CD4-positive, alpha-beta T cell treated with Interleukin-2 at 100 ng/mL for 4 hours (primary cell): ENCODE measurements around the gene BRCA2.
A peak's percentile ranks its signal among the peaks of the same experiment; 100 is the strongest.

Experiments used
- DNase-seq: peaks from one replicate; pipeline ENCODE4 v3.0.0-alpha.2; 2020; ENCODE audit warnings: low spot score

The BRCA2 gene

DNA sequence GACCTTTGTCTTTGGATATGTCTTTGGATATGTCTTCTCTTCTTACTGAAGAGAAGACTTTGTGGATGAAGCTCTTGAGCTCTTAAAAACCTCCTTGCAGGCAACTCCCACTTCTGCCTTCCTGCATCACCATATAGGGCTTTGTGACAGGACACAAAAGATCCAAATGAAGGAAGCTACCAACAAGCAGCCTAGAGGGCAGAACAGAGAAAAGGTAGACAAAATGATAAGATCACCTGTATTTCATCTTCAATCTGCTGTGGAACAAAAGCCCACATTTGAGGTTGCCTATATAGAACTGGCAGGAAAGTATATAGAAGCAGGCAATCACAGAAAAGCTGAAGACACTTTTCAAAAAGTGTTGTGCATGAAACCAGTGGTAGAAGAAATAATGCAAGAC lies 70.1 kb downstream of the BRCA2 start:
- DNase-seq: no peak

DNA sequence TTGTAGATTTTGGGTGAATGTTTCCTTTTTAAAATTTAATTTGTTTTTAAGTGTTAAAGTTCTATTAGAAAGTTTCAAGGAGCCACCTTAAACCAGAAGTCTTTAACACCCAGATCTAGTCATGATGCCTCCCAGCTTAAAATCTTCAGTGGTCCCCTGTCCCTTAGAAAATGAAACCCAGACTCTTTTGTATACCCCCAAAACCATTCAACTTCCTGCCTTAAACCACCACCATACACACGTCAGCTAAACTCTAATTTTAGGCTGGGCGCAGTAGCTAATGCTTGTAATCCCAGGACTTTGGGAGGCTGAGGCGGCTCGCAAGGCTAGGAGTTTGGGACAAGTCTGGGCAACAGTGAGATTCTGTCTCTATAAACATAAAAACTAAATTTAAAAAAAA lies 74.7 kb downstream of the BRCA2 start:
- peak; percentile 21 for DNase-seq

DNA sequence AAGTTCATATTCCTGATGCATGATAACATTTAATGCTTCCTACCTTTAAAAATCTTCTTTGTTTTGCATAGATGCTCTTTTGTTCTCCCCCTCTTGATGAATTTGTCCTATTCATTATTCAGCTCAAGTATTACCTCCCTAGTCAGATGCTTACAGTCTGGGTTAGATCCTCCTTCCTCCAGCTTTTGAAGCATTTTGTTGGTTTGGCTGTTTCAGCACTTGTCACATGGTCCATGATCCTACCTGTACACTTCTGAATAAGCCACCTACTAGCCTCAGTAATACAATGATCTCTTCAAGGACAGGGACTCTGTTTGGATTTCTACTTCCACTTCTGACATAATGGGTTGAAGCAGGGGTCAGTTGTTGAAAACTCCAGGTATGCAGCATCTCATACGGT lies 75.2 kb downstream of the BRCA2 start:
- no peak for DNase-seq

DNA sequence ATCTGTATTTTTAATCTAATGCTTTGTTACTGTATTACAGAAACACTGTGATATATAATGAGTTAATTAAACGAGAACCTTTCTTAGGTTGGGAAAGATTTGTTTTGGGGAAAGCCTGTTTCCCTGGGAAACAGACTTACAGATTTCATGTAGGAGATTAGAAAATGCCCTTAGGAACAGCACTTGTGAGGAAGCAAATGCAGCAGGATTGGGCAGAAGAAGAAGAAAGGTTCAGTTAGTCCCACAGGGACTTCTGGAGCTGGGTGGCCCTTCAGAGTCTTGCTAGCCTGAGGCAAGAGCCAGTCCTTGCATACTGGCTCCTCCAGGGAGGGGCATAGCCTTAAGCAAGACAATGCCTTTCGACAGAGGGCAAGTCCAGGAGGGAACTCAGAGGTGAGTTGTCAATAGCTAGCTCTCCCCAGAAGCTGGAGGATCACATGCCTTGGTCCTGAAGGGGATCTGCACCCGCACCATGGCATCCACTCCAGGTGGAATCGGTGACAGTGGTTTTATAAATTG lies 75.9 kb downstream of the BRCA2 start:
- no peak for DNase-seq

DNA sequence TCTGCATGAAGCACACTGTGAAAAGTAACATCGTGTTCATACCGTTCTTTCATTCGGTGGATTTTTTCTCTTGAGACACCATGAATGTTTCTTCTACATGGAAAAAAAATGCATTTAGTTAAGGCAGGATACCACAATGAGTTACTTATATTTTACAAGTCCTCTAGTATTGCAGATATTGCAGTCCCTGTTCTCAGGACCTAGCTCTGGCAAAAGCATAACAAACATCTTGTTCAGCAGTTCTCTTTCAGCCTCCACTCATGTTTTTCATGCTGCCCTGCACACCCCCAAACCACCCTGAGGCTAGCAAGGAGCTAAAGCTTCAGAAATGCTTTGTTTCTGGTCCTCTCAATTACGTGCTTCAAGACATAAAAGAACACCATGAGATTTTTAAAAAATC lies 87.8 kb downstream of the BRCA2 start:
- no peak for DNase-seq

DNA sequence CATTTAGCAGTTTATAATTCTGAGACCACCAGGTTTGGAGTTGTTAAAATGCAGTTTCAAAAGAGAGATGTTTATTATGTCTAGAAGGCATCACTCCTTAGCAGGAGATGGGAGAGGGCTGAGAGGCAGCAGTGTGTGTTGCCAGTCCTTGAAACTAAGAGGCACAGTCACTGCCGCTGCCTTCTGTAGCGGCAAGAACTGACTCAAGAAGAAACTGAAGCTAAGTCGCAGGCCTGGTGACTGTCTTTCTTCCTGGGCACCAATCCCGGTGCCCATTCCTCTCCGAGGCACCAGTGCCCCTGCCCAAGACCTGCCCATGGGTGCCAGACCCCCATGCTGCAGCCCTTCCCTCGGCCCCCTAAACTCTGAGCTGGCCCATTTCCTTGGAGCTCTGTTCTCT lies 92.5 kb downstream of the BRCA2 start:
- DNase-seq: no peak

DNA sequence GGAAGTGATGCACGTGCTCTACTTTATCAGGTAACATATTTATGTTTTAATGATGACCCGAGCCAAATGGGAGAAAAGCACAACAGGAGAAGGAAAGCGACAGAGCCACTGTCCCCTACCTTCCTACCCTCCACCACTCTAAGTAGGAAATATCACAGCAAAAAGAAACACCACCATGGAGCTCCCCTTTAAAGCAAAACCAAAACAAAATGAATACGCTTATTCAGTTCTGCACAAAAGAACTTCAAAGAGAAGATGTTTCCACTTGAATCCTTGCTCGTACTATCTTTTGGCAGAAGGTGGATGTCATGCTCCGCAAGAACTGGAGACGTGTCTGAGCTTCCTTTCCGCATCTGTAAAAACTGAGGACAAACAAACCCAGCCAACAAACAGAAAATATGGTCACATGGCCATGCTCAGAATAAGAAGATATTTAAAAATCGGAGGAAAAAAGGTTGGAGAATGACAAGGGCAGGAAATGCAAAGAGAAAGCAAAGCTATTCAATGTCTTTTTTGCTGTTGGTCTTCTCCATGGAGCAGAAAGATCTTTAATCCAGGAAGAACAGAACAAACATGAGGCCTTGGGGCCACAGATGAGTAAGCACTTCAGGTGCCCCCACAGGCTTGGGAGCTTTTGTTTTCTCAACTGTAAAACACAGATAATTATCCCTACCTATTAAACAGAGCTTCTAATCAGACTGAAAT lies 93.1 kb downstream of the BRCA2 start:
- no peak for DNase-seq

DNA sequence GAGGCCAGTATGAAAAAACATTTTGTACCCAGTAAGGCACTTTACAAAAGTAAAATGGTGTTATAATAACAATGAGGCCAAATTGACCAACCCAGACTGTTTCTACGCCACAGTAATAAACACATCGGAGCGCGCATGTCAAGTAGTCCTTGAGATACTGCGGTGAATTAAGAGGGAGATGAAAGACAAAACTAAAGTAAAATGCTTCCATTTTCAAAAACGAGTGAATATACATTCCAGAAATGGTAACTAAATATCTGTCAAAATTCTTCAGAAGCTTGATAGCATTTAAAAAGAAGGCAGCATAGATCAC lies 93.6 kb downstream of the BRCA2 start:
- DNase-seq: no peak

DNA sequence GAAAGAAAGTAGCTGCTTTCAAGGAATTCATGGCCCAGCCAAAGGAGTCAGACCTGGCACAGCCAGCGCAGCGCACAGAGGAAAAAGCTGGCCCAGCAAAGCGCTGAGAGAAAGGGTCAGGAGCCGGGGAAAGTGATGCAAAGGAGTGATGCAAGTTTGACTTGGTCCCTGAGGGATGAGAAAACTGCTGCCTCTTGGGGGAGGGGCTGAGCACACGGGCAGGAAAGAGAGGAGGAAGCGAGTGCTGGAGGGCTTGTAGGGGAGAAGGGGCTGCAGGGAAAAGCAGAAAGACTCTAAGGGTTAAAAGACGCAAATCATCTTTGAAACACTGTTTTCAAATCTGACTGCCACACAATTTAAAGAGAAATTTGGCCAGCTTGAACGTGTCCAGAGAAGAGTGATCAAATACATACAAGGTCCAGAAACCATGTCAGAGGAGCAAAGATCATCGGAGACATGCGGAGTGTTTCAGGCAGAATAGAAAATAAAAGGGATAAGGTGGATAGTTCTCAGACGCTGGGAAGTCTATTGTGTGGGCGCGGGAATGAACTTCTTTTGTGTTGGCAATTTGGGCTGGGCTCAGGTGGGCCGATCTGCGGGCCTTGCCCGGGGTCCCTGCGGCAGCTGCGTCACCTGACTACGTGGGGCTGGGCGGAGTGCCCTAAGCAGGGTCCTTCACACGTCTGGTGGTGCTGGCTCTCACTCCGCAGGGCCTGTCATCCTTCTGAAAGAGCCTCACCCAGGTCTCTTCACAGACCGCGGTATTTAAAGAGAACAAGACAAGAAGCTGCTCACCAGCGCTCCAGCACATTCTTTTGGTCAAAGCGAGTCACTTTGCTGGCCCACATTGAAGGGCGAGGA lies 94.5 kb downstream of the BRCA2 start:
- no peak for DNase-seq

DNA sequence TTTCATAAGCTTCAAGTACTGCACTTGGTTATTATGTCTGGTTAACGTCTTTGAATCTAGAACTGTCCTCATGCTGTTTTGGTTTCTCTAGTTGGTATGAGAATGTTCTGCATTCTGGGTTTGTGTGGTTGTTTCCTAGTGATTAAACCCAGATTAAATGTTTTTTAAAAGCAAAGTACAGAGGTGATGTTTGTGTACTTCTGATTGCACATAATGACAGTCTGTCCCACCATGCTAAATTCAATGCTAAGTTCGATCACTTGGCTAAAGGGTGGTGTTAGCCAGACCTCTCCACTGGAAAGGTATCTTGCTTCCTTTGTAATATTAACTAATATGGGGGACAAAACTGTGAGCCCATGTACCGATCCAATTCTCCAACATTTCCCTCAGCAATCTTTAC lies 98.0 kb downstream of the BRCA2 start:
- no peak for DNase-seq

DNA sequence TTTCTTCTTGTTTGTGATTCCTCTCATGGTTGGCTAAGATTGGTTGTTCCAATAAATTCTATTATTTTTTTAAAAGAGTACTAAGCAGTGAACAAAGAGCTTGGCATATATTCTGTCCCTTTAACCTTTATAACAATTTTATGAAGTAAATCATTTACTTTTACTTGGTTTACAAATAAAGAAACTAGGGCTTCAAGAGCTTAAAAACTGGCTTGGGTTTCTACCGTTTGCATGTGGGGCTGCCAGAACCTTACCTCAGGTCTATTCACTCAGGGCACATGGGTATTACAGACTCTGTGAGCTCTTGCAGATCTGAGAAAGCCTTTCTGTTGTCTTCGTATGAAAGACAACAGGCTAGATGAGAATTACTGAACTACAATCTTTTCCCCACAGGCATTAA lies 99.3 kb downstream of the BRCA2 start:
- no peak for DNase-seq

DNA sequence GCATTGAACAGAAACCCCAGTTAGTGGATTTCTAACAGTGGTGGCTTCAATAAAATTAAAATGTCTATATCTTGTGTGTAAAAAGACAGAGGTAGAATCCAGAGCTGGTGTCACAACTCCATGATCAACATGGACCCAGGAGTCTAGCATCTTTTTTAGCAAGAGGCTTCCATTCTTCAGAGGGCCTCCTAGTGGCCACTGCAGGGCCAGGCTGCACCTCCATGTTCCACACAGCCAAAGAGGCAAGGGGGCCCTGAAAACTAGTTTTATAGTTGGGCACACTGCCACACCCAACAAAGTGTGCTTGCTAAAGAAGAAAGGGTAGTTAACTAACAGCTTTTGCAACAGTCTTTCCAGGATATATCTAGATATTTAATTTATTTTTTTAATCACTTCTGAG lies 99.7 kb downstream of the BRCA2 start:
- peak; percentile 25 for DNase-seq

DNA sequence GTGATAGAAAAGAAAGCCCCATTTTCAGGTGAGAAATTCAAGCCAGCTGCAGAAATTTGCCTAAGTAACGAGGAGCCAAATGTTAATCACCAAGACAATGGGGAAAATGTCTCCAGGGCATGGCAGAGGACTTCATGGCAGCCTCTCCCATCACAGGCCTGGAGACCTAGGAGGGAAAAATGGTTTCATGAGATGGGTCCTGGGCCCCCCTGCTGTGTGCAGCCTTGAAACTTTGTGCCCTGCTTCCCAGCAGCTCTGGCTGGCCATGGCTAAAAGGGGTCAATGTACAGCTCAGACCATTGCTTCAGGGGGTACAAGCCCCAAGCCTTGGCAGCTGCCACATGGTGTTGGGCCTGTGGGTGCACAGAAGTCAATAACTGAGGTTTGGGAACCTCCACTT lies 102.7 kb downstream of the BRCA2 start:
- DNase-seq: no peak

DNA sequence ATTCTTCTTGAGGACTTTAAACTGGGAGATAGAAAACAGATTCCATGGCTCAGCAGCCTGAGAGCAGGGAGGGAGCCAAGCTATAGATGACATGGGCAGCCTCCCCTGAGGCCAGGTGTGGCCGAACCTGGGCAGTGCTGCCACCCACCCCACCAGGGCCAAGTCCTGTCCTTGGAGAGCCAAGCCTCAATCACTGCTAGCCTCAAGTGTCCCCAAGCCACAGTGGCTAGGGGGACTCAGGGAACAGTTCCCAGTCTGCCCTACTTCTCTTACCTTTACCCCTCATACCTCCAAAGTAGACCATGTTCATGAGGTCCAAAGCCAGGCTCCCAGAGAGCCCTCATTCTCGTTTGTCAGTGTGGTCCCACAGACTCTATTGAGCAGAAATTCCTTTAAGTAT lies 104.6 kb downstream of the BRCA2 start:
- no peak for DNase-seq

DNA sequence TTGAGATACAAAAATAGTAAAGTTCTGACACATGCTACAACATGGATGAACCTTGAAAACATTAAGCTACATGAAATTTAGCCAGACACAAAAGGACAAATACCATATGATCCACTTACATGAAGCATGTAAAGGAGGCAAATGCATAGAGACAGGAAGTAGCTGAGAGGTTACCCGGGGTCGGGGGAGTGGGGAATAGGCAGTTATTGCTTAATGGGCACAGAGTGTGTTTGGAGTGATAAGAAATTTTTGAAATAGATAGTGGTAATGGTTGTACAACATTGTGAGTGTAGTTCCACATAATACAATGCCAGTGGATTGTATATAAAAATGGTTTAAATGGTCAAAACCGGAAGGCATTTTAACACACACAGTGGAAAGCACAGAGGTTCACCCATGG lies 108.3 kb downstream of the BRCA2 start:
- no peak for DNase-seq

DNA sequence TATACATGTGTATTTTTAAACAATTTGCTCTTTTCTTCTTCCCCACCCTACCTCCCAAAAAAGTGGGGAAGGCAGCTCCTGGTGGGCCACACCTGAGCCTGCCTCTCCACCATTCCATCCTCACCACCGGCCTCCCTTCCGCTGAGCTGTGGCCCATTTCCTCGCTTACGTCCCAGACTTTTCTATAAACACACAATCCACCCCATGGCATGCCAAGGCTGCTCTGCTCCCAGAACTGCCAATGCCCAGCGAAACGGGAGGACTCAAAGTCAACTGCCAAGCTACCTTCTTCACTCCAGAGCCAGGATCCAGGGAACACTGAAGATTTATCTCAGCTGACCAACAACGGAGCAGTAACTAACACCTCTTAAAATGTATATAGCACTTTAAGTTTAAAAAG lies 109.8 kb downstream of the BRCA2 start:
- DNase-seq: no peak

DNA sequence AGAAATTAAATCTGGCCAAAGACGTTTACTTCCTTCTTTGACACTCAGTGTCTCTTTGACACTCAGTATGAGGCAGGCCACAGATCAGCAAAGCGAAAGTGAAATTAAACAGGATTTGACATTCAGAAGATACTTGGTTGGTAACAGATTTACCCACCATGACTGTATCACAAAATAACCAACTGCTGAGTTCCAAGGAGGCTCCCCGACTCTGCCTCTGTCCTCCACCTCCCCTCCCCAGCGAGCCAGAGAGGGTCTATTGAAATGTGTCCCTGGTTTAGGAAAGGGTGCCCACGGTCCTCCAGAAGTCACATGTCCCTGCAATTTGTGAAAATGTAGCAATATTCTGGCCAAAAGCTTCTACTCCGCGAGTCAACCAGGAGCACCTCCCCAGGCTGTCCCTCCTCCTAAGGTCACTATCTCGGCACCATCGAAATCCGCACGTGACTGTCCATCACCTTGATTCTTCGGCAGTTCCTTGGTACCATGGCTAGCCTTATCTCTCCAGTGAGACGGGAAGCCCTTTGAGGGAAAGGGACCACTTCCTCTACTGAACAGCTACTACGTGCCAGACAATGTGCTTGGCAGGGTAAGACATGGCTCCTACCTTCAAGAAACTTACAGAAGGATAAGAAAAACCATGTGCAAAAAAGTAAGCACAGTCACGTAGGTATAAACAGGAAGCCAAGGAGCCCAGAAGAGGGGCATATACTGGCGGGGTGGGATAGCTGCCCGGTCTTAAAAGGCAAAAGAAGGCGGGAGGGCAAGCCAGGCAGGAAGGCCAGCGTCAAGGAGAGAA lies 111.1 kb downstream of the BRCA2 start:
- DNase-seq: peak; percentile 74

DNA sequence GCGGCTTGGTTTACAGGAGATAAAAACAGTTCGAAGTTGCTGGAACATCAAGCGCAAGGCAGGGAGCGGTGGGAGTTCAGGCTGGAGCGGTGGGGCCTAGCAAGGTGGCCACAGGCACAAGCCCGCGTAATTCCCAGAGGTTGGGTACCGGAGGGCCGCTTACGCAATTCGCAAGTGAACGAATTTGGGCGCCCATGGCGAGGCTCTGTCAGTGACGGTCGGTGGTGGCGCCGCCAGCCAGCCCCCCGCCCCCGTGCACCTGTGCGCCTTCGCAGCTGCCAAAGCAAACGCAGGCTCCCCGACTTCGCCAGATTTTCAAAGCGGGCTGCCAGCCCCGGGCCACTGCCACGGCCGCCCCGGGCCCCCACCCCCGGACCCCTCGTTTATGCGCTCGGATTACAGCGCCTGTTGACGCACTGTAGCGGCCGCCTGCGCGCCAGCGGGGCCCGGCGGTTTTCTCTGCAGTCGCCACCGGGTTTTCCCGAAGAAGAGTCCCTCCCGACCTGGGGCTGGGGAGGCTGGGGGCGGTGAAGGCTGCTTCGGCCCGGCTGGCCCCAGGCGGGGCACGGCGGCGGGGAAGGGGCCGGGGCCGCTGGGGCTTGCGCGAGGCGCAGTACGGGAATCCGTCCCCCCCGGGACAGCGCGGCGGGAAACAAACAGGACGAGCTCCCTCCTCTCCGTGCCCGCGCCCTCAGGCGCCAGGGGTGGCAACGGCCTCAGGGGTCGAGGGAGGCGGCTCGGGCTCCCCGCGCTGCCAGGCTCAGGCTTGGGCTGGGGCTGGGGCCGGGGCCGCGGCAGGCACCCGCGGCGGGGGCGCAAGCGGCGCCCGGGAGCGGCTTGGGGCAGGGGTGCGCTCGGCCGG lies 111.9 kb downstream of the BRCA2 start:
- DNase-seq: peak; percentile 43

DNA sequence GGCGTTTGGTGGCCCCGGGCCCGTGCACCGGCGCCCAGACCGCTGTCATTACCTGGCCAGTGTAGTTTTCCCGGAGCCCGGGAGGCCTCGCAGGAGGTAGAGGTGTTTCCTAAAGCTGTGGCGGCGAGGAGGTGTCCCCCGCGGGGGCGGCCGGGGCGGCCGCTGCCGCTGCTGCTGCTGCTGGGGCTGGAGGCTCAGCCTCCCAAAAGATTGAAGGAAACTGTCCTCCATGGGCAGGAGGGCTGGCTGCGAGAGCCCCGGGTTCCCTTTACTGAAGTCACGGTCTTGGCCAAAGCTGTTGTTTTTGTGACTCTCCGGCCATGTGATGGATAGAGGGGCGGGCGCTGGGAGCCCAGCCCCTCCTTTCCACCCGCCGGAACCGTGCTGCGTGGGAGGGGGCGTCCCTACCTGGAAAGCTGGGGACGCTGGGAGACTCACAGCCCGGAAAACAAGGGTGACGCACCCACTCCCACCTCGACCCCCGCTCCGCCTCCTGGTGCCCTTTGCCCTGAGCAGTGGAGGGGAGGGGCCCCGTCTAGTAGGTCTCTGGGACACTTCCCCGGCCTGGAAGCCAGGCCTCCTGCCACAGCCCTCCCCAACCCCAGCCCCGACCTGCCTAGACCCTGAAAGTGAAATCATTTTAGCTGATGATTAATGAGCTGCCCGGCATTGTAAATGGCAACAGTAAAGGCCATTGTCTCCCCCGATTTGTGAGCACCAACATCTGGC lies 112.7 kb downstream of the BRCA2 start, which contains the start of gene N4BP2L1:
Gene N4BP2L1 (minus strand): TSS at position 279 of the 729 bp plus-strand sequence. CDS start 48 bp downstream, at position 231.
- DNase-seq: peak; percentile 89

DNA sequence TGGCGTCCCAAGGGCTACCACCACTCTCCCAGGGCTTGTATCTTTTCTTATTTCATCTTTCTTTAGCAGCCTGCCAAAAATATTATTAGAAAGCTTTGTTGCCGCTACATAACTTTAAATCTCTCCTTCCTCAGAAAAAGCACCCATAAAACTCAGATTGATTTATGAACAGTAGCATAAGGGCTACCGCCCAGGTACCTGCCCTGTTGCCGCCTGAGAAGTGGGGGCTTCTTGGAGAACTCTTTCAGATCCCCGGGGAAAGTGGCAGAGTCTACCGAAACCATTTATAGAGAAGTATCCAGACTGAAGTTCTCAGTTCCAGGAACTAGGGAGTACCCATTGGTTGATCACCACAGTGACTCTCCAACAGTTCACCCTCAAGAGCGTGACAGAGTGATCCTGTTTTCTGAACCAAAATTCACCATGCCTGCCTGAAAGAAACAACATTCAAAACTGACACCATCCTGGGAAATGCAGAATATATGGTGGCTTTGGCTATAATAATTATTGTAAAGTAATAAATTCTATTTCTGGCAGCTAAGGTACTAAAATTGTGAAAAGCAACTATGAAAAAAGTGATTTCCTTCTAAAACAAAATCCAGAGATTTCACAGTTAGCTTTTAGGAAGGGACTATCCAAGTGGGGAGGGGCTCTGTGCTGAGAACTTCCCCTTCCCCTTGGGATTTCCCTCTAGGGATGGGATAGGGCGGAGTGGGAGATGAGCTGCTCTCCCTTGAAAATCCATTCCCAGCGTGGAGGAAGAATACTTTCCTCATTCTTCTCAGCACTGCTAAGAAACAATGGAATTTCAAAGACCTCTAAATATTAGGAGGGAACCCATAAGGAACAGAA lies 113.5 kb downstream of the BRCA2 start:
- DNase-seq: peak; percentile 27
